AG04450 (cell line): ENCODE results near the gene IFITM5. TPM values are rescaled to one million over a fixed set of nuclear protein-coding genes. Genes with fewer than 3 reads are reported as not detected.
"Not testable (repeated sequence)": the region's sequence is repeated elsewhere in the genome, so short reads cannot be mapped to it uniquely, and the experiment has no call there.

ENCODE experiments used
- CTCF ChIA-PET: fragments of 300-600, 350-600 bp; formaldehyde crosslinking; extraction: SDS; loops from one replicate; lab custom pipeline; 2022; ENCODE audit warnings: antibody characterized with exemption, inconsistent platforms; lab: Charles Lee
- POLR2A ChIA-PET: fragments of 350-600 bp; formaldehyde crosslinking; extraction: SDS; loops from one replicate; lab custom pipeline; 2021; ENCODE audit warnings: antibody characterized with exemption, inconsistent platforms; lab: Yijun Ruan, JAX
- DNase-seq: peaks from one replicate; pipeline ENCODE4 v3.0.0-alpha.2; 2011; ENCODE audit warnings: low read depth, low spot score
- H3K27ac ChIP-seq: one replicate; pipeline ENCODE4 v1.5.1; 2012; ENCODE audit warnings: low read depth, low read length, control low read depth
- H3K27me3 ChIP-seq: one replicate; pipeline ENCODE4 v1.6.0; 2012; ENCODE audit warnings: low read length; ENCODE audit not compliant: control insufficient read depth, insufficient read depth
- H3K4me3 ChIP-seq: 2 replicates; pipeline ENCODE4 v1.5.1; 2011; ENCODE audit warnings: mild to moderate bottlenecking, low read depth, low read length, control low read depth
- H3K9me3 ChIP-seq: 2 replicates; pipeline ENCODE4 v1.5.1; 2012; ENCODE audit warnings: low read length; ENCODE audit not compliant: control insufficient read depth, insufficient read depth
- polyA plus RNA-seq: library from polyadenylated mRNA; depleted of rRNA; stranded (reverse); fragments of >200 nt; gene quantifications from 2 replicates; pipeline ENCODE4 v1.2.3, GENCODE V29; 2011
- TF ChIP-seq, protein P1 (sequence below): IDR thresholded peaks from 2 replicates; pipeline ENCODE4 v1.5.1; 2011; ENCODE audit warnings: low read depth, low read length, control low read depth, inconsistent platforms

The IFITM5 gene
- polyA plus RNA-seq, 1 experiment = not detected

DNA sequence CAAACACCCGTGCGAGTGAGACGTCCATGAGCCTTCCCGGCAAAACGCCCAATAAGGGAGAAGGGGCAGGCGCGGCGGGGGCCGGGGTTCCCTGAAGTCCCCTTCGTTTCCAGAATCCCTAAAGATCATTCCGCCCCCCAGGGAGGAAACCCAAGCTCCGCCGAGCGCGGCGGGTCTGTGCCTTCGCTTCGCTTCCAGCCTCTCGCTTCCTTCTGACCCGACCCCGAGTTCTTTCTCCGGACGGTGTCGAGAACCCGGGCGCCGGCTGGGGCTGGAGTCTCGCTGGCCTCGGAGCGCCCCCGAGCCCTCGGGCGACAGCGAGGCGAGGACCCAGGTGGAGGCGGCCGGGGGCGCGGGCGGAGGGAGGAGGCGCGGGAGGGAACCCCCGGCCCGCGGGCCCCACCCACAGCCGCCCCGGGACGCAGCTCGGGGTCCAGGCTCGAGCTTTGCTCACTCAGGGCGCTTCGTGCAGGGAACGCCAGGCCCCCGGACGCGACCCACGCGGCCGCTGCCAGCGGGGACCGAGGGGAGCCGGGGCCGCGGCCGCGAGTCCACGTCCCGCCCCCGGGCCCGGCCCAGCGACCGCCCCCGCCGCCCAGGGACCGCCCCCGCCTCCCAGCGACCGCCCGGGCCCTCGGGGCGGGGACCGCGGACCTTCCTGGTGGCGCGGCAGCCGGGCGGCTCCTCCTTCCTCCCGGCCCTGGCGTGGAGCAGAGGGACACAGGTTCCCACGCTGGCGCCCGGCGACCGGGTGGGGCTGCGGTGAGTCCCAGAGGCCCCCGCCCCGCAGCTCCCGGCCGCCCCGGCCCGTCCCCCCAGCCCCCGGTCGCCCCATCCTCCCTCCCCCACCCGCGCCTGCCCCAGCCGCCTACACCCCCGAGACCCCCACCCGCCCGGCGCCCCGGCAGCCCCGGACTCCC is 10.6 kb downstream of the IFITM5 start, which contains the start of gene PGGHG:
Gene PGGHG (plus strand): TSS at position 649 of the 920 bp plus-strand sequence. CDS start 691 bp downstream, outside the sequence.
- peaks cover 26% of the 10 kb centered on the region for H3K27me3 ChIP-seq
- peak within 1 kb of the TSS; percentile 57 for H3K4me3 ChIP-seq
- DNase-seq = no peak
- no peaks in the 10 kb centered on the region; the same call in 1 of the 2 replicates for H3K9me3 ChIP-seq
- ChIA-PET CTCF (interaction anchor here (0.8 kb wide), 1 partner anchor 12 kb away, joined by 3 read pairs; no protein-coding TSS in a partner anchor), POLR2A (interaction anchor here (1.1 kb wide), 1 partner anchor 67 kb away, joined by 3 read pairs; no protein-coding TSS in a partner anchor)
- TF ChIP-seq, protein P1, sequence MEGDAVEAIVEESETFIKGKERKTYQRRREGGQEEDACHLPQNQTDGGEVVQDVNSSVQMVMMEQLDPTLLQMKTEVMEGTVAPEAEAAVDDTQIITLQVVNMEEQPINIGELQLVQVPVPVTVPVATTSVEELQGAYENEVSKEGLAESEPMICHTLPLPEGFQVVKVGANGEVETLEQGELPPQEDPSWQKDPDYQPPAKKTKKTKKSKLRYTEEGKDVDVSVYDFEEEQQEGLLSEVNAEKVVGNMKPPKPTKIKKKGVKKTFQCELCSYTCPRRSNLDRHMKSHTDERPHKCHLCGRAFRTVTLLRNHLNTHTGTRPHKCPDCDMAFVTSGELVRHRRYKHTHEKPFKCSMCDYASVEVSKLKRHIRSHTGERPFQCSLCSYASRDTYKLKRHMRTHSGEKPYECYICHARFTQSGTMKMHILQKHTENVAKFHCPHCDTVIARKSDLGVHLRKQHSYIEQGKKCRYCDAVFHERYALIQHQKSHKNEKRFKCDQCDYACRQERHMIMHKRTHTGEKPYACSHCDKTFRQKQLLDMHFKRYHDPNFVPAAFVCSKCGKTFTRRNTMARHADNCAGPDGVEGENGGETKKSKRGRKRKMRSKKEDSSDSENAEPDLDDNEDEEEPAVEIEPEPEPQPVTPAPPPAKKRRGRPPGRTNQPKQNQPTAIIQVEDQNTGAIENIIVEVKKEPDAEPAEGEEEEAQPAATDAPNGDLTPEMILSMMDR = no peak
- H3K27ac ChIP-seq = no peak within 1 kb of the TSS

DNA sequence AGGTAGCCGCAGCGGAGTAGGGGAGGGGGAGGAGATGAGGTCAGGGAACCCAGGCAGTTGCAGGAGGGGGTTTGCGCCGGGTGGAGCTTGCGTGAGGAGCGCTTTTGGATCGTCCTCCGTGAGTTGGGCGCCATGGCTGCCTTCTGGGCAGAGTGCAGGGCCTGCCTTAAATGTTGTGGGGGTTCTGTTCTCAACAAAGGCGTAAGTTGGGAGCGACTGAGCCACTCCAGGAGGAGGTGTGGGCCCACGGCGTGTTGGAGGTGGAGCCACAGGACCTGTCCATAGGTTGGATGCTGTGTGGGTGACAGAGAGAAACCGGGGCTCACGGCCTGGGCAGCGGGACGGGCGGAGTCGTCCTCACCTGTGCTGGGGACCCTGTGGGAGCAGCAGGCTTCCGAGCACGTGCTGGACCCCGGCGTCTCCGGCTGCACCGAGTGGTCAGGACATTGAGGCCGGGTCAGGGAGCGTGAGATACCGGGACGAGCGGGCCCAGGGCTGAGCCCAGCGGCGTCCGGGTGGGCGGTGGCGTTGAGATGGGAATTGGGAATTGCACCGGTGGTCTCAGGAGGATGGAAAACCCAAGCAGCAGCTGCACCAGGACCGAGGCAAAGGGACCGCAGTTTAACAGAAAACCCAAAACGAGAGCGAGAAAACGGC is 11.4 kb downstream of the IFITM5 start:
- Histone ChIP-seq H3K27me3 (peaks cover 26% of the 10 kb centered on the region), H3K9me3 (no peaks in the 10 kb centered on the region; the same call in 1 of the 2 replicates), H3K27ac (no peak overlapping the region), H3K4me3 (peak overlapping the region; percentile 57)
- TF ChIP-seq, protein P1 = no peak
- ChIA-PET CTCF (no interaction called here), POLR2A (no interaction called here)
- no peak for DNase-seq

DNA sequence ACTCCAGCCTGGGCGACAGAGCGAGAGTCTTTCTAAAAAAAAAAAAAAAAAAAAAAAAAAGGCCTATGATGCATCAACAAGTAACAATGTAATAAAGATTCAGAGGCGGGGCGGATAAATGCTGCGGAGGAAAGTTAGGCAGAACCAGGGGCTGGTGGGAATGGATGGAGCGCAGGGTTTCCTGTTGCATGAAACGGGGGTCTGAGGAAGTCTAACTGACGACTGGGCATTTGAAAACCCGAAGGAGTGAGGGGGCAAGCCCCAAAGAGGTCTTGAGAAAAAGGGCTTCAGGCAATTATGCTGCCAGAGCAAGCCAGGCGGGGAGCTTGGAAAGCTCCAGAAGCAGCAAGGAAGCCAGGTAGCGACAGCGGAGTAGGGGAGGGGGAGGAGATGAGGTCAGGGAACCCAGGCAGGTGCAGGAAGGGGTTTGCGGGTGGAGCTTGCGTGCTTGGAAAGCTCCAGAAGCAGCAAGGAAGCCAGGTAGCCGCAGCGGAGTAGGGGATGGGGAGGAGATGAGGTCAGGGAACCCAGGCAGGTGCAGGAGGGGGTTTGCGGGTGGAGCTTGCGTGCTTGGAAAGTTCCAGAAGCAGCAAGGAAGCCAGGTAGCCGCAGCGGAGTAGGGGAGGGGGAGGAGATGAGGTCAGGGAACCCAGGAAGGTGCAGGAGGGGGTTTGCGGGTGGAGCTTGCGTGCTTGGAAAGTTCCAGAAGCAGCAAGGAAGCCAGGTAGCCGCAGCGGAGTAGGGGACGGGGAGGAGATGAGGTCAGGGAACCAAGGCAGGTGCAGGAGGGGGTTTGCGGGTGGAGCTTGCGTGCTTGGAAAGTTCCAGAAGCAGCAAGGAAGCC is 12.1 kb downstream of the IFITM5 start:
- H3K27me3 ChIP-seq = peaks cover 33% of the 10 kb centered on the region
- H3K9me3 ChIP-seq, DNase-seq, H3K4me3 ChIP-seq, CTCF ChIA-PET, H3K27ac ChIP-seq, POLR2A ChIA-PET: not testable (repeated sequence)

DNA sequence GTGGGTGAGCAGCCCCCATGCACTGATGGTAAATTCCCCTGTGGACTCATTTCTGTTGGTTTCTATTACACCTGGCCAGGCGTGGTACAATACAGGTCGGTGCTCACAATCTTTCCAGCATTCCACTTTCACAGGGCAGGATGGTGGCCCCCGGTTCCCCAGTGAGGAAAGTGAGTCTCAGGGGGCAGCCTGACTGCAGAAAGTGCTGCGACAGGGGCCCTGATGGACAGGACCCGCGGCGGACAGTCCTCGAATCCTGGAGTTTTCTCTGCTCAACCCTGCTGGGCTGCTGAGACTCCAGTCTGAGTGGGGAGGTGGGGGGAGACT is 13.5 kb downstream of the IFITM5 start:
- no peak overlapping the region for H3K27ac ChIP-seq
- TF ChIP-seq, protein P1 = no peak
- H3K4me3 ChIP-seq = no peak overlapping the region
- ChIA-PET POLR2A (no interaction called here), CTCF (no interaction called here)
- DNase-seq = no peak
- H3K9me3 ChIP-seq = no peaks in the 10 kb centered on the region; the same call in 1 of the 2 replicates
- peaks cover 47% of the 10 kb centered on the region for H3K27me3 ChIP-seq
